ENCODE results near the gene HK3. TPM values are rescaled to one million over a fixed set of nuclear protein-coding genes. Genes with fewer than 3 reads are reported as not detected.

Gene HK3
- total and polyA plus RNA-seq, 2 of the 8 experiments (the other 6 are each of a cell fraction or from before 2014, with no cell fraction given), result not detected

DNA sequence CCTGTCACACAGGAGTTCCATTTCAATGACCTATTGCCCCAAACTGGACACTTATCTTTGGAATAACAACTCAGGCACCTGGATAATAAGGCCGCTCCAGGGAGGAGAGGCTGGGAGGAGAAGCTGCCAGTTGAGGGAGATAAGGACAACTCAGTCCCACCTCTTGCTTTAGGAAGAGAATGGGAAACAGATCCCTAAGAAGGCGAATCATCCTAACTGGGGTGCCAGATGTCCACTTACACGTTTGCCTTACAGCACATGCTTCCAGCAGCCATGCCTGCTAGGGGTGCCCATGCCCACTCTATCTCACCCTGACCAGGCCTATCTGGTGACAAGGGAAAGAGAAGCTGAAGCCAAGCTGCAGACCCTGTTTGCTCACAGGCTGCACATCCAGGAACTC lies 6.5 kb downstream of the HK3 start:
- H4K91ac ChIP-seq (replicated peaks; ENCODE audit: insufficient read length, low read length), result no peak overlapping the region
- no peak overlapping the region for H3K4me3 ChIP-seq (ENCODE audit: extremely low read depth in 1 of 4, insufficient read depth in 2 of 4, low read depth in 3 of 4, low read length in 4 of 4)
- no peak overlapping the region for H3K23ac ChIP-seq (ENCODE audit: insufficient read length)
- no peaks in the 10 kb centered on the region for H4K20me1 ChIP-seq (replicated peaks in 1 of 2; ENCODE audit: control insufficient read depth in 1 of 2, insufficient read depth in 2 of 2, low read length in 2 of 2)
- no peak overlapping the region for H2AFZ ChIP-seq (ENCODE audit: low read length)
- no peak overlapping the region for H2BK15ac ChIP-seq (ENCODE audit: low read length)
- H3K23me2 ChIP-seq (ENCODE audit: low read depth, low read length), result no peaks in the 10 kb centered on the region
- H3K79me1 ChIP-seq (ENCODE audit: low read depth, low read length), result no peaks in the 10 kb centered on the region
- H3K36me3 ChIP-seq (ENCODE audit: control insufficient read depth in 2 of 4, insufficient read depth in 4 of 4, low read length in 3 of 4), result no peaks in the 10 kb centered on the region
- WGBS, 2 experiments (ENCODE audit: extremely low coverage in 1 of 2, insufficient coverage in 1 of 2, insufficient read length in 1 of 2, insufficient replicate concordance in 2 of 2, low coverage in 1 of 2, low lambda C conversion rate in 2 of 2, missing lambda C conversion rate in 1 of 2), result 88% methylated on average over 3 of the region's 3 CpGs; no CpG with 5 or more reads in 1 of the 2 experiments
- H3K56ac ChIP-seq (replicated peaks; ENCODE audit: insufficient read length, low read depth, low read length), result no peak overlapping the region
- ChIA-PET POLR2A (ENCODE audit: partially characterized antibody) (interaction anchor here (0.8 to 1.5 kb wide), 2 partner anchors 10 to 16 kb away, joined by 3 read pairs; no protein-coding TSS in a partner anchor), CTCF (ENCODE audit: partially characterized antibody) (interaction anchor here (1.1 kb wide), 1 partner anchor 8 kb away, joined by 3 read pairs; no protein-coding TSS in a partner anchor)
- no peak overlapping the region for H3K18ac ChIP-seq (ENCODE audit: extremely low read depth, low read length)
- no peaks in the 10 kb centered on the region for H3K9me3 ChIP-seq (ENCODE audit: insufficient read depth in 2 of 2, low read depth in 1 of 2, low read length in 1 of 2)
- H3K14ac ChIP-seq (ENCODE audit: insufficient read length), result no peak overlapping the region
- H3K4ac ChIP-seq (replicated peaks; ENCODE audit: insufficient read length, low read depth, low read length), result no peak overlapping the region
- no peak for DNase-seq (ENCODE audit: low read depth in 1 of 2, low spot score in 2 of 2)
- H3K4me1 ChIP-seq (replicated peaks in 1 of 4; ENCODE audit: control insufficient read depth in 3 of 4, insufficient read depth in 4 of 4, low read length in 3 of 4), result no peaks in the 10 kb centered on the region
- no peak overlapping the region for H3K27ac ChIP-seq (ENCODE audit: low read depth, low read length)
- H4K8ac ChIP-seq (ENCODE audit: extremely low read depth, insufficient read depth, low read length), result no peak overlapping the region
- H2BK120ac ChIP-seq (replicated peaks; ENCODE audit: low read depth, low read length), result no peak overlapping the region
- H3K27me3 ChIP-seq (replicated peaks in 1 of 4; ENCODE audit: control insufficient read depth in 3 of 4, extremely low read depth in 1 of 4, insufficient read depth in 3 of 4, low read length in 3 of 4), result no peaks in the 10 kb centered on the region
- H2BK20ac ChIP-seq (ENCODE audit: low read length), result no peak overlapping the region
- H3K9ac ChIP-seq (replicated peaks in 1 of 4; ENCODE audit: extremely low read depth in 1 of 4, low read depth in 3 of 4, low read length in 3 of 4), result no peak overlapping the region
- H4K5ac ChIP-seq (ENCODE audit: insufficient read length, low read depth, low read length), result no peak overlapping the region
- TF ChIP-seq TEAD4 (IDR thresholded peaks at IDR 0.05; ENCODE audit: low read depth, low read length), result no peak
- H3K79me2 ChIP-seq (ENCODE audit: control insufficient read depth in 1 of 2, insufficient read depth in 2 of 2, low read length in 2 of 2), result no peaks in the 10 kb centered on the region
- no peak overlapping the region for H2AK5ac ChIP-seq (ENCODE audit: low read depth, low read length)
- no peak for FAIRE-seq
- no peak overlapping the region; the same call in 1 of the 2 replicates for H2BK12ac ChIP-seq (ENCODE audit: low read depth, low read length)
- H2BK5ac ChIP-seq (ENCODE audit: low read depth, low read length), result no peak overlapping the region
- no peak overlapping the region for H3K4me2 ChIP-seq (ENCODE audit: insufficient read depth in 1 of 2, low read depth in 2 of 2, low read length in 2 of 2)

Measured in H1 (cell line).